Measurements from ENCODE around the gene SAMD5. TPM values are rescaled to one million over a fixed set of nuclear protein-coding genes. Genes with fewer than 3 reads are reported as not detected.

The SAMD5 gene
- total and polyA plus RNA-seq, 4 experiments from 2014 or later: not detected

GRCh38 chr6:147567141-147567805 lies 58.8 kb downstream of the SAMD5 start:
- CTCF ChIA-PET (ENCODE audit: partially characterized antibody): no interaction called here
- Histone ChIP-seq H3K4me3 (ENCODE audit: low read length in 2 of 2) (no peak overlapping the region), H3K27ac (ENCODE audit: low read depth, low read length) (no peak overlapping the region), H3K4me1 (ENCODE audit: insufficient read depth, low read length) (no peaks in the 10 kb centered on the region), H3K36me3 (ENCODE audit: insufficient read depth, low read length) (no peaks in the 10 kb centered on the region), H3K27me3 (ENCODE audit: insufficient read depth, low read length) (no peaks in the 10 kb centered on the region), H3K9me3 (ENCODE audit: control insufficient read depth in 1 of 2, low read length in 2 of 2) (no peaks in the 10 kb centered on the region)
- Mint-ChIP-seq H3K27me3 (peaks cover 1 to 2% of the 10 kb centered on the region in 2 donors), H3K4me3 (no peak overlapping the region), H3K4me1 (no peaks in the 10 kb centered on the region), H3K36me3 (no peaks in the 10 kb centered on the region), H3K9me3 (no peaks in the 10 kb centered on the region), H3K27ac (no peak overlapping the region)
- POLR2A ChIA-PET (ENCODE audit: partially characterized antibody): no interaction called here
- intact Hi-C loops (cut with micrococcal nuclease): no loop called here
- no peak for DNase-seq

GRCh38 chr6:147569788-147570187 lies 61.3 kb downstream of the SAMD5 start:
- Histone ChIP-seq H3K27me3 (ENCODE audit: insufficient read depth, low read length) (no peaks in the 10 kb centered on the region), H3K9me3 (ENCODE audit: control insufficient read depth in 1 of 2, low read length in 2 of 2) (no peaks in the 10 kb centered on the region), H3K4me1 (ENCODE audit: insufficient read depth, low read length) (no peaks in the 10 kb centered on the region), H3K27ac (ENCODE audit: low read depth, low read length) (no peak overlapping the region), H3K36me3 (ENCODE audit: insufficient read depth, low read length) (no peaks in the 10 kb centered on the region), H3K4me3 (ENCODE audit: low read length in 2 of 2) (no peak overlapping the region)
- intact Hi-C loops (cut with micrococcal nuclease): no loop called here
- no peaks in the 10 kb centered on the region for H3K4me1 Mint-ChIP-seq
- H3K9me3 Mint-ChIP-seq: no peaks in the 10 kb centered on the region
- DNase-seq: no peak
- H3K4me3 Mint-ChIP-seq: no peak overlapping the region
- peaks cover 0 to 1% of the 10 kb centered on the region in 2 donors for H3K27me3 Mint-ChIP-seq
- ChIA-PET POLR2A (ENCODE audit: partially characterized antibody) (no interaction called here), CTCF (ENCODE audit: partially characterized antibody) (no interaction called here)
- no peak overlapping the region for H3K27ac Mint-ChIP-seq
- no peaks in the 10 kb centered on the region for H3K36me3 Mint-ChIP-seq

- no peak overlapping the region for H3K27ac ChIP-seq (ENCODE audit: low read depth, low read length)
- no peaks in the 10 kb centered on the region for H3K36me3 ChIP-seq (ENCODE audit: insufficient read depth, low read length)
- Mint-ChIP-seq H3K9me3 (peaks cover 0 to 2% (median 0%) of the 10 kb centered on the region in 8 donors), H3K27me3 (no peaks in the 10 kb centered on the region), H3K4me3 (no peak overlapping the region), H3K36me3 (no peaks in the 10 kb centered on the region), H3K27ac (no peak overlapping the region), H3K4me1 (no peaks in the 10 kb centered on the region)
- no peak overlapping the region for H3K4me3 ChIP-seq (ENCODE audit: low read length in 2 of 2)
- intact Hi-C loops (cut with micrococcal nuclease): no loop called here
- no peak for DNase-seq
- no peaks in the 10 kb centered on the region for H3K4me1 ChIP-seq (ENCODE audit: insufficient read depth, low read length)
- H3K9me3 ChIP-seq (ENCODE audit: control insufficient read depth in 1 of 2, low read length in 2 of 2): no peaks in the 10 kb centered on the region
- CTCF ChIA-PET (ENCODE audit: partially characterized antibody): no interaction called here
- POLR2A ChIA-PET (ENCODE audit: partially characterized antibody): no interaction called here
- no peaks in the 10 kb centered on the region for H3K27me3 ChIP-seq (ENCODE audit: insufficient read depth, low read length)
These were observed 62.2 kb downstream of the SAMD5 start for GRCh38 chr6:147570681-147571080.

GRCh38 chr6:147577488-147577887 lies 69.0 kb downstream of the SAMD5 start:
- H3K9me3 ChIP-seq (ENCODE audit: control insufficient read depth in 1 of 2, low read length in 2 of 2): no peaks in the 10 kb centered on the region
- no peaks in the 10 kb centered on the region for H3K36me3 ChIP-seq (ENCODE audit: insufficient read depth, low read length)
- CTCF ChIA-PET (ENCODE audit: partially characterized antibody): no interaction called here
- H3K4me1 ChIP-seq (ENCODE audit: insufficient read depth, low read length): no peaks in the 10 kb centered on the region
- intact Hi-C loops (cut with micrococcal nuclease): no loop called here
- H3K27ac ChIP-seq (ENCODE audit: low read depth, low read length): no peak overlapping the region
- no peak for DNase-seq
- no peak overlapping the region for H3K4me3 ChIP-seq (ENCODE audit: low read length in 2 of 2)
- H3K9me3 Mint-ChIP-seq: peaks cover 0 to 22% (median 13%) of the 10 kb centered on the region in 8 donors
- POLR2A ChIA-PET (ENCODE audit: partially characterized antibody): no interaction called here
- H3K27me3 ChIP-seq (ENCODE audit: insufficient read depth, low read length): no peaks in the 10 kb centered on the region
- H3K27me3 Mint-ChIP-seq: peaks cover 1 to 7% of the 10 kb centered on the region in 2 donors
- no peak overlapping the region for H3K4me3 Mint-ChIP-seq
- no peaks in the 10 kb centered on the region for H3K4me1 Mint-ChIP-seq
- no peaks in the 10 kb centered on the region for H3K36me3 Mint-ChIP-seq
- H3K27ac Mint-ChIP-seq: no peak overlapping the region

- Histone ChIP-seq H3K4me1 (ENCODE audit: insufficient read depth, low read length) (no peaks in the 10 kb centered on the region), H3K9me3 (ENCODE audit: control insufficient read depth in 1 of 2, low read length in 2 of 2) (no peaks in the 10 kb centered on the region), H3K4me3 (ENCODE audit: low read length in 2 of 2) (no peak overlapping the region), H3K36me3 (ENCODE audit: insufficient read depth, low read length) (no peaks in the 10 kb centered on the region), H3K27me3 (ENCODE audit: insufficient read depth, low read length) (no peaks in the 10 kb centered on the region), H3K27ac (ENCODE audit: low read depth, low read length) (no peak overlapping the region)
- no peaks in the 10 kb centered on the region for H3K4me1 Mint-ChIP-seq
- no peaks in the 10 kb centered on the region for H3K36me3 Mint-ChIP-seq
- ChIA-PET CTCF (ENCODE audit: partially characterized antibody) (no interaction called here), POLR2A (ENCODE audit: partially characterized antibody) (no interaction called here)
- no peak for DNase-seq
- peaks cover 1 to 7% of the 10 kb centered on the region in 2 donors for H3K27me3 Mint-ChIP-seq
- H3K9me3 Mint-ChIP-seq: peaks cover 0 to 22% (median 13%) of the 10 kb centered on the region in 8 donors
- no peak overlapping the region for H3K4me3 Mint-ChIP-seq
- intact Hi-C loops (cut with micrococcal nuclease): no loop called here
- H3K27ac Mint-ChIP-seq: no peak overlapping the region
These were observed 69.7 kb downstream of the SAMD5 start for GRCh38 chr6:147578159-147578558.

GRCh38 chr6:147578883-147579282 lies 70.4 kb downstream of the SAMD5 start:
- H3K9me3 ChIP-seq (ENCODE audit: control insufficient read depth in 1 of 2, low read length in 2 of 2): no peaks in the 10 kb centered on the region
- ChIA-PET CTCF (ENCODE audit: partially characterized antibody) (no interaction called here), POLR2A (ENCODE audit: partially characterized antibody) (no interaction called here)
- H3K4me3 Mint-ChIP-seq: no peak overlapping the region
- H3K9me3 Mint-ChIP-seq: peaks cover 0 to 22% (median 13%) of the 10 kb centered on the region in 8 donors
- H3K27me3 Mint-ChIP-seq: peaks cover 1 to 7% of the 10 kb centered on the region in 2 donors
- H3K27ac ChIP-seq (ENCODE audit: low read depth, low read length): no peak overlapping the region
- H3K4me1 ChIP-seq (ENCODE audit: insufficient read depth, low read length): no peaks in the 10 kb centered on the region
- no peak overlapping the region for H3K4me3 ChIP-seq (ENCODE audit: low read length in 2 of 2)
- H3K36me3 ChIP-seq (ENCODE audit: insufficient read depth, low read length): no peaks in the 10 kb centered on the region
- no peak overlapping the region for H3K27ac Mint-ChIP-seq
- no peak for DNase-seq
- intact Hi-C loops (cut with micrococcal nuclease): no loop called here
- no peaks in the 10 kb centered on the region for H3K27me3 ChIP-seq (ENCODE audit: insufficient read depth, low read length)
- H3K4me1 Mint-ChIP-seq: no peaks in the 10 kb centered on the region
- no peaks in the 10 kb centered on the region for H3K36me3 Mint-ChIP-seq

- Histone ChIP-seq H3K36me3 (ENCODE audit: insufficient read depth, low read length) (no peaks in the 10 kb centered on the region), H3K4me1 (ENCODE audit: insufficient read depth, low read length) (no peaks in the 10 kb centered on the region), H3K27me3 (ENCODE audit: insufficient read depth, low read length) (no peaks in the 10 kb centered on the region), H3K27ac (ENCODE audit: low read depth, low read length) (no peak overlapping the region), H3K4me3 (ENCODE audit: low read length in 2 of 2) (no peak overlapping the region), H3K9me3 (ENCODE audit: control insufficient read depth in 1 of 2, low read length in 2 of 2) (no peaks in the 10 kb centered on the region)
- Mint-ChIP-seq H3K27me3 (peaks cover 1 to 7% of the 10 kb centered on the region in 2 donors), H3K9me3 (peaks cover 0 to 22% (median 13%) of the 10 kb centered on the region in 8 donors), H3K4me3 (no peak overlapping the region), H3K36me3 (no peaks in the 10 kb centered on the region), H3K4me1 (no peaks in the 10 kb centered on the region), H3K27ac (no peak overlapping the region)
- ChIA-PET POLR2A (ENCODE audit: partially characterized antibody) (no interaction called here), CTCF (ENCODE audit: partially characterized antibody) (no interaction called here)
- intact Hi-C loops (cut with micrococcal nuclease): no loop called here
- DNase-seq: no peak
These were observed 71.2 kb downstream of the SAMD5 start for GRCh38 chr6:147579667-147580066.

GRCh38 chr6:147582991-147583390 lies 74.5 kb downstream of the SAMD5 start:
- Mint-ChIP-seq H3K36me3 (no peaks in the 10 kb centered on the region), H3K9me3 (peaks cover 0 to 19% (median 10%) of the 10 kb centered on the region in 8 donors), H3K27ac (no peak overlapping the region), H3K4me3 (no peak overlapping the region), H3K27me3 (peaks cover 1 to 5% of the 10 kb centered on the region in 2 donors), H3K4me1 (no peaks in the 10 kb centered on the region)
- Histone ChIP-seq H3K9me3 (ENCODE audit: control insufficient read depth in 1 of 2, low read length in 2 of 2) (no peaks in the 10 kb centered on the region), H3K27me3 (ENCODE audit: insufficient read depth, low read length) (no peaks in the 10 kb centered on the region), H3K27ac (ENCODE audit: low read depth, low read length) (no peak overlapping the region), H3K4me1 (ENCODE audit: insufficient read depth, low read length) (no peaks in the 10 kb centered on the region), H3K36me3 (ENCODE audit: insufficient read depth, low read length) (no peaks in the 10 kb centered on the region), H3K4me3 (ENCODE audit: low read length in 2 of 2) (no peak overlapping the region)
- ChIA-PET POLR2A (ENCODE audit: partially characterized antibody) (no interaction called here), CTCF (ENCODE audit: partially characterized antibody) (no interaction called here)
- no peak for DNase-seq
- intact Hi-C loops (cut with micrococcal nuclease): no loop called here

Measured in CD4-positive, alpha-beta memory T cell (primary cell).